HEK293T (cell line): ENCODE results near the gene CALCB.

Source experiments
- ELF4 ChIP-seq: fragments of 450-650 bp; IDR thresholded peaks from 2 replicates; pipeline ENCODE4 v1.6.1; 2017; ENCODE audit warnings: antibody characterized with exemption
- FOXK2 ChIP-seq: fragments of 450-650 bp; IDR thresholded peaks from 2 replicates; pipeline ENCODE4 v1.6.1; 2016; ENCODE audit warnings: mild to moderate bottlenecking
- FOXM1 ChIP-seq: fragments of 450-650 bp; IDR thresholded peaks from 2 replicates; pipeline ENCODE4 v1.6.1; 2017; ENCODE audit warnings: mild to moderate bottlenecking, borderline replicate concordance
- LEF1 ChIP-seq: fragments of 450-650 bp; IDR thresholded peaks from 2 replicates; pipeline ENCODE4 v1.6.1; 2017; ENCODE audit warnings: mild to moderate bottlenecking, borderline replicate concordance
- NFRKB ChIP-seq: fragments of 450-650 bp; IDR thresholded peaks from 2 replicates; pipeline ENCODE4 v1.6.1; 2016; ENCODE audit warnings: mild to moderate bottlenecking, moderate library complexity

- TF ChIP-seq ELF4 (no peak), FOXK2 (no peak), NFRKB (no peak), LEF1 (no peak), FOXM1 (no peak)
Measured at GRCh38 chr11:15117751-15118150, 44.4 kb downstream of the CALCB start.
